Germinal center (tissue), 1 donor: Measurements from ENCODE around the gene DHRS2.
"Not testable (repeated sequence)": the region's sequence is repeated elsewhere in the genome, so short reads cannot be mapped to it uniquely, and the experiment has no call there.

Experiments
- DNase-seq: peaks from one replicate; pipeline ENCODE4 v3.0.0; 2012; ENCODE audit warnings: mixed read lengths, low spot score

The DHRS2 gene

GRCh38 chr14:23636317-23637211 is at the start of gene DHRS2:
Gene DHRS2 (plus strand): TSS chr14:23636364. CDS start chr14:23638865, 2,501 bp downstream.
- no peak for DNase-seq

GRCh38 chr14:23588884-23589598 is 47.1 kb upstream of the DHRS2 start:
- DNase-seq = peak; percentile 74

GRCh38 chr14:23589606-23590005 is 46.6 kb upstream of the DHRS2 start:
- DNase-seq = no peak

GRCh38 chr14:23590198-23590597 is 46.0 kb upstream of the DHRS2 start:
- no peak for DNase-seq

GRCh38 chr14:23594191-23594590 is 42.0 kb upstream of the DHRS2 start:
- DNase-seq = not testable (repeated sequence)

- DNase-seq = no peak
Observed at GRCh38 chr14:23600322-23600707, 35.8 kb upstream of the DHRS2 start.

GRCh38 chr14:23600806-23601205 is 35.4 kb upstream of the DHRS2 start:
- DNase-seq = no peak

- DNase-seq = no peak
Observed at GRCh38 chr14:23601424-23601823, 34.7 kb upstream of the DHRS2 start.

GRCh38 chr14:23601845-23602180 is 34.4 kb upstream of the DHRS2 start:
- DNase-seq = no peak

- no peak for DNase-seq
Observed at GRCh38 chr14:23602181-23603095, 33.7 kb upstream of the DHRS2 start.

GRCh38 chr14:23603103-23603502 is 33.1 kb upstream of the DHRS2 start:
- no peak for DNase-seq

- no peak for DNase-seq
Observed at GRCh38 chr14:23604148-23604547, 32.0 kb upstream of the DHRS2 start.

- no peak for DNase-seq
Observed at GRCh38 chr14:23604675-23605170, 31.4 kb upstream of the DHRS2 start.

- DNase-seq = no peak
Observed at GRCh38 chr14:23605931-23606585, 30.1 kb upstream of the DHRS2 start.

- no peak for DNase-seq
Observed at GRCh38 chr14:23608454-23608853, 27.7 kb upstream of the DHRS2 start.

GRCh38 chr14:23609001-23609400 is 27.2 kb upstream of the DHRS2 start:
- DNase-seq = no peak

GRCh38 chr14:23609411-23610089 is 26.6 kb upstream of the DHRS2 start:
- not testable (repeated sequence) for DNase-seq

- no peak for DNase-seq
Observed at GRCh38 chr14:23610090-23610814, 25.9 kb upstream of the DHRS2 start.

GRCh38 chr14:23610815-23611289 is 25.3 kb upstream of the DHRS2 start:
- DNase-seq = no peak

- no peak for DNase-seq
Observed at GRCh38 chr14:23612354-23612732, 23.8 kb upstream of the DHRS2 start.
